Thyroid gland (tissue), 4 donors: ENCODE measurements around the gene SPNS2. TPM values are rescaled to one million over a fixed set of nuclear protein-coding genes. Genes with fewer than 3 reads are reported as not detected.

Experiments
- DNase-seq, 2 donors: peaks; one replicate each; pipeline ENCODE4 v3.0.0-alpha.2; 2019
- H3K27ac ChIP-seq, 3 donors: fragments of 200-600 bp; sonication (generic); 1 replicate in 2 of 3; 2 replicates in 1 of 3; pipeline ENCODE4 v1.5.1; 2016 to 2019; ENCODE audit warnings: mild to moderate bottlenecking in 1 of 3, moderate library complexity in 1 of 3
- H3K27me3 ChIP-seq: fragments of 200-600 bp; sonication (generic); one replicate; pipeline ENCODE4 v1.5.1; 2019
- H3K36me3 ChIP-seq, 2 donors: fragments of 200-600 bp; sonication (generic); one replicate each; pipeline ENCODE4 v1.5.1; 2016 to 2019
- H3K4me1 ChIP-seq, 2 donors: fragments of 200-600 bp; sonication (generic); one replicate each; pipeline ENCODE4 v1.5.1; 2017 to 2019
- H3K4me3 ChIP-seq, 3 donors: fragments of 200-600 bp; sonication (generic); replicated peaks in 1 of 3; 1 replicate in 2 of 3; 2 replicates in 1 of 3; pipeline ENCODE4 v1.5.1; 2016; ENCODE audit warnings: mild to moderate bottlenecking in 1 of 3
- H3K9me3 ChIP-seq: fragments of 200-600 bp; sonication (generic); one replicate; pipeline ENCODE4 v1.5.1; 2017
- CTCF ChIP-seq, 6 experiments: fragments of 200-600 bp in 3 of 6; fragments of 450-650 bp in 3 of 6; sonication (generic) in 3 of 6; IDR thresholded peaks; one replicate each; pipeline ENCODE4 v1.5.1; 2016 to 2019; ENCODE audit warnings: antibody characterized with exemption in 6 of 6, mild to moderate bottlenecking in 2 of 6, inconsistent platforms in 1 of 6, moderate library complexity in 1 of 6
- POLR2A ChIP-seq, 2 donors: fragments of 450-650 bp; IDR thresholded peaks; one replicate each; pipeline ENCODE4 v1.6.1; 2017; ENCODE audit warnings: antibody characterized with exemption in 2 of 2, mild to moderate bottlenecking in 2 of 2, moderate library complexity in 1 of 2
- WGBS, 2 donors: methylation state at CpG; one replicate each; pipeline ENCODE4 v1.1.5; 2017; 5-methylcytosine and 5-hydroxymethylcytosine counted together
- intact Hi-C: fragments of 100-400 bp; cut with DNase I; formaldehyde crosslinking; loops from one replicate; pipeline ENCODE4 v1.15.1; 2023
- total RNA-seq, 4 donors: library from RNA; depleted of rRNA; stranded (reverse); fragments of >200 nt; gene quantifications; one replicate each; pipeline ENCODE4 v1.2.3, GENCODE V29; 2016

The SPNS2 gene
- total RNA-seq, 4 donors from 2014 or later, result 5.6 to 16.3 (median 8.1) TPM

DNA sequence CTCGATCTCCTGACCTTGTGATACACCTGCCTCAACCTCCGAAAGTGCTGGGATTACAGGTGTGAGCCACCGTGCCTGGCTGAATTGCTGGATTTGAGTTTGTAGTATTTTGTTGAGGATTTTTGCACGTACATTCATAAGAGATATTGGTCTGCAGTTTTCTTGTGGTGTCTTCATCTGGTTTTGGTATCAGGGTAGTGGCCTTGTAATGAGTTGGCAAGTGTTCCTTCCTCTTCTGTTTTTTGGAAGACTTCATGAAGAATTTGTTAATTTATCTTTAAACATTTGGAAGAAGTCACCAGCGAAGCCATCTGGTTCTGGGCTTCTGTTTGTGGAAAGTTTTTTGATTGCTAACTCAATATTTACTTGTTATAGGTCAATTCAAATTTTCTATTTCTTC is 38.0 kb upstream of the SPNS2 start:
- TF ChIP-seq CTCF (IDR thresholded peaks at IDR 0.05) (no peak), POLR2A (IDR thresholded peaks at IDR 0.05) (no peak)
- Histone ChIP-seq H3K27me3 (no peaks in the 10 kb centered on the region), H3K4me3 (no peak overlapping the region), H3K9me3 (no peaks in the 10 kb centered on the region), H3K36me3 (no peaks in the 10 kb centered on the region), H3K27ac (no peak overlapping the region), H3K4me1 (no peaks in the 10 kb centered on the region)
- 81 to 82% methylated on average over 5 of the region's 5 CpGs for WGBS, 2 donors
- intact Hi-C loops, result no loop called here
- DNase-seq, result no peak

DNA sequence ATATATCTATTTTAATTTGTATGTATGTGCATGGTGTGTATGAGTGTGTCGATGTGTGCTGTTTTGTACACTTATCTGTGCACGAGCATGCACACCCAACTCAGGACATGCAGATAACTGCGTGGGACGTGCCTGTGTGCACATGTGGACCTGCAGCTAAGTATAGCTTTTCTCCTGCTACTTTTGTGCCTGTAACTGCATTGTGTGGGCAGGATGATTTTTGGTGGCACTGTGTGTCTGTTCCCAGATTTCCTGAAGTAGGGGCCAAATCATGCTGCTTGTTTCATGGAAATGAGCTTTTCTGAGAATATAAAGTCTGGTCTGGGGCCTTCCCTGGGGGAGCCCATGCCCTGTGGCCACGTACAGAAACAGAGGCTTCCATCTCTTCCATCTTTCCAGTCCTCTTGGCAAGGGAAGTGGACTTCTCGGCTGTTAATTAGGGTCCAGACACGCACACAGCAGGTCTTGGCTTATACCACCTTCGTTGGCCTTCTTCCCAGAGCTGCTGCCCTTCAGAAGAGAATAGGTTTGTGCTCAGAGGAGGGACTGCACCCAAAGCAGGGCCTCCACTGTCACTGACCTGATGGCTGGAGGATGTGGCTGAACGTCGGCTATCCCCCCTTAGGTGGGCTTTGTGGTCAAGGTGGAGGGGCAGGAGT is 34.7 kb upstream of the SPNS2 start:
- no peak for TF ChIP-seq CTCF (IDR thresholded peaks at IDR 0.05)
- no peak for TF ChIP-seq POLR2A (IDR thresholded peaks at IDR 0.05)
- no peaks in the 10 kb centered on the region for H3K27me3 ChIP-seq
- H3K4me3 ChIP-seq, result no peak overlapping the region
- intact Hi-C loops, result no loop called here
- H3K9me3 ChIP-seq, result no peaks in the 10 kb centered on the region
- no peak for DNase-seq
- no peak overlapping the region for H3K27ac ChIP-seq
- H3K36me3 ChIP-seq, result no peaks in the 10 kb centered on the region
- no peaks in the 10 kb centered on the region for H3K4me1 ChIP-seq
- WGBS, 2 donors, result 67 to 71% methylated on average over 10 of the region's 10 CpGs

DNA sequence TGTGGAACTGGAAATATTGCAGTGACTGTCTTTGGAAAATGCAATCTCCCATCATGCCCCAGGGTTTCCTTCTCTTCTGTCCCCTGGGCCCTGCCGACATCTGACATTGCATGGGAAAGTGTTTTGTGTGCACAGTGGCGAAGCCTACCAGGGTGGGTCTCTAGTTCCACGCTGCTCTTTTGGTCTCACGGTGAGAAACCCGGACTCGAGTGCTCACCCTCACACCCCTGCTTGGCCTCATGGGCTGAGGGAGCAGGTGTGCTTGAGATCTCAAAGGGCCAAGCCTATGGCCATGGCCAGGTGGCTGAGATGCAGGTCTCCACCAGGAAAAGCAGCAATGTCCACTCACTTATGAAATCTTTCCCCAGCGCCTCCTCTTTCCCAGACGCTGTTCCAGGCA is 32.9 kb upstream of the SPNS2 start:
- TF ChIP-seq POLR2A (IDR thresholded peaks at IDR 0.05) (no peak), CTCF (IDR thresholded peaks at IDR 0.05) (no peak)
- intact Hi-C loops, result no loop called here
- 92 to 93% methylated on average over 8 of the region's 8 CpGs for WGBS, 2 donors
- Histone ChIP-seq H3K4me1 (no peaks in the 10 kb centered on the region), H3K27ac (no peak overlapping the region), H3K9me3 (no peaks in the 10 kb centered on the region), H3K4me3 (no peak overlapping the region), H3K36me3 (no peaks in the 10 kb centered on the region), H3K27me3 (no peaks in the 10 kb centered on the region)
- no peak for DNase-seq

GRCh38 chr17:4467287-4467686 is 31.4 kb upstream of the SPNS2 start:
- H3K27ac ChIP-seq, result no peak overlapping the region
- no peaks in the 10 kb centered on the region for H3K27me3 ChIP-seq
- H3K9me3 ChIP-seq, result no peaks in the 10 kb centered on the region
- intact Hi-C loops, result no loop called here
- no peak for DNase-seq
- H3K4me3 ChIP-seq, result no peak overlapping the region
- WGBS, 2 donors, result 65 to 82% methylated on average over 7 of the region's 7 CpGs
- H3K4me1 ChIP-seq, result no peaks in the 10 kb centered on the region
- no peak for TF ChIP-seq CTCF (IDR thresholded peaks at IDR 0.05)
- TF ChIP-seq POLR2A (IDR thresholded peaks at IDR 0.05), result no peak
- H3K36me3 ChIP-seq, result no peaks in the 10 kb centered on the region

DNA sequence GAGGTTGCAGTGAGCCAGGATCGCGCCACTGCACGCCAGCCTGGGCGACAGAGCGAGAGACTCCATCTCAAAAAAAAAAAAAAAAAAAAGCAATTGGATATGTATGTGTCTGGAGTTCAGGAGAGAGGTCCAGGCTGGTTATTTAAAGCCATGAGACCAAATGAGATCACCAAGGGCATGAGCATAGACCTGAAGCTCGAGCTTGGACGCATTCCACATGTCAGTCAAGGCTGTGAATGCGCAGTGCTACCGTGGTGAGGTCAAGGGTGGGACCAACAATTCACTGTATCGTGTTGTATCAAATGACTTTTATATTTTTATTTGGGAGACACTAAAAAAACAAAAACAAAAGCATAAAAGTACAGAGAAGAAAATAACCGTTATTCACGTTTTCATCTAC is 29.1 kb upstream of the SPNS2 start:
- intact Hi-C loops, result no loop called here
- TF ChIP-seq CTCF (IDR thresholded peaks at IDR 0.05) (no peak), POLR2A (IDR thresholded peaks at IDR 0.05) (no peak)
- H3K36me3 ChIP-seq, result no peaks in the 10 kb centered on the region
- no peaks in the 10 kb centered on the region for H3K27me3 ChIP-seq
- H3K9me3 ChIP-seq, result no peaks in the 10 kb centered on the region
- no peak overlapping the region for H3K4me3 ChIP-seq
- no peak for DNase-seq
- no peaks in the 10 kb centered on the region for H3K4me1 ChIP-seq
- no peak overlapping the region for H3K27ac ChIP-seq
- 87 to 88% methylated on average over 12 of the region's 12 CpGs for WGBS, 2 donors
